Hepatocyte (in vitro differentiated cells): ENCODE measurements around the gene CCDC182. TPM values are rescaled to one million over a fixed set of nuclear protein-coding genes. Genes with fewer than 3 reads are reported as not detected.

Experiments used
- DNase-seq: peaks from one replicate; pipeline ENCODE4 v3.0.0-alpha.2; 2016; ENCODE audit warnings: low spot score
- H2AFZ ChIP-seq: fragments of 200-600 bp; sonication (generic); 2 replicates; pipeline ENCODE4 v1.6.0; 2016; ENCODE audit warnings: antibody characterized with exemption, mild to moderate bottlenecking
- H3K27ac ChIP-seq: fragments of 200-600 bp; sonication (generic); 2 replicates; pipeline ENCODE4 v1.5.1; 2016; ENCODE audit warnings: mild to moderate bottlenecking
- H3K27me3 ChIP-seq: fragments of 200-600 bp; sonication (generic); 2 replicates; pipeline ENCODE4 v1.6.1; 2016
- H3K36me3 ChIP-seq: fragments of 200-600 bp; sonication (generic); replicated peaks from 2 replicates; pipeline ENCODE4 v1.5.1; 2016; ENCODE audit warnings: low read depth; ENCODE audit not compliant: insufficient read depth
- H3K4me1 ChIP-seq: fragments of 200-600 bp; sonication (generic); 2 replicates; pipeline ENCODE4 v1.5.1; 2016; ENCODE audit warnings: mild to moderate bottlenecking, moderate library complexity; ENCODE audit not compliant: insufficient read depth
- H3K4me2 ChIP-seq: fragments of 200-600 bp; sonication (generic); 2 replicates; pipeline ENCODE4 v1.6.0; 2016
- H3K4me3 ChIP-seq: fragments of 200-600 bp; sonication (generic); 2 replicates; pipeline ENCODE4 v1.5.1; 2016; ENCODE audit warnings: mild to moderate bottlenecking
- H3K79me2 ChIP-seq: fragments of 200-600 bp; sonication (generic); 2 replicates; pipeline ENCODE4 v1.6.0; 2017; ENCODE audit warnings: mild to moderate bottlenecking
- H3K9me2 ChIP-seq: fragments of 200-600 bp; sonication (generic); replicated peaks from 2 replicates; pipeline ENCODE4 v1.6.0; 2017; ENCODE audit warnings: mild to moderate bottlenecking; ENCODE audit not compliant: insufficient read depth
- H3K9me3 ChIP-seq: fragments of 200-600 bp; sonication (generic); 2 replicates; pipeline ENCODE4 v1.5.1; 2016; ENCODE audit warnings: low read depth, mild to moderate bottlenecking
- H4K20me1 ChIP-seq: fragments of 200-600 bp; sonication (generic); 2 replicates; pipeline ENCODE4 v1.6.0; 2016; ENCODE audit warnings: mild to moderate bottlenecking; ENCODE audit not compliant: insufficient read depth, poor library complexity, severe bottlenecking
- EZH2 ChIP-seq: fragments of 200-600 bp; sonication (generic); IDR thresholded peaks from 2 replicates; pipeline ENCODE4 v1.6.1; 2016; ENCODE audit warnings: antibody characterized with exemption, mild to moderate bottlenecking, borderline replicate concordance
- EZH2phosphoT487 ChIP-seq: fragments of 200-600 bp; sonication (generic); IDR thresholded peaks from one replicate; pipeline ENCODE4 v1.6.1; 2018; ENCODE audit warnings: antibody characterized with exemption, mild to moderate bottlenecking, low read depth, moderate library complexity; ENCODE audit not compliant: unreplicated experiment, severe bottlenecking
- WGBS: methylation state at CpG from one replicate; pipeline ENCODE4 v1.1.6; 2016; ENCODE audit warnings: low lambda C conversion rate; ENCODE audit errors: missing lambda C conversion rate; 5-methylcytosine and 5-hydroxymethylcytosine counted together
- polyA plus RNA-seq: library from polyadenylated mRNA; unstranded; fragments of >200 nt; fragmentation: Nextera tagmentation; extraction: Ambion mirVana; gene quantifications from 2 replicates; pipeline ENCODE4 v1.2.1, GENCODE V29; 2016
- total RNA-seq: library from RNA; depleted of rRNA; stranded (reverse); fragments of >200 nt; gene quantifications from 2 replicates; pipeline ENCODE4 v1.2.3, GENCODE V29; 2014
- TF ChIP-seq, protein P1 (sequence below): fragments of 200-600 bp; sonication (generic); IDR thresholded peaks from 2 replicates; pipeline ENCODE4 v1.5.1; 2016; ENCODE audit warnings: antibody characterized with exemption, mild to moderate bottlenecking; ENCODE audit not compliant: poor library complexity

CCDC182 gene
- total and polyA plus RNA-seq, 2 experiments from 2014 or later, result not detected

- TF ChIP-seq EZH2phosphoT487 (no peak), EZH2 (no peak)
- TF ChIP-seq, protein P1, sequence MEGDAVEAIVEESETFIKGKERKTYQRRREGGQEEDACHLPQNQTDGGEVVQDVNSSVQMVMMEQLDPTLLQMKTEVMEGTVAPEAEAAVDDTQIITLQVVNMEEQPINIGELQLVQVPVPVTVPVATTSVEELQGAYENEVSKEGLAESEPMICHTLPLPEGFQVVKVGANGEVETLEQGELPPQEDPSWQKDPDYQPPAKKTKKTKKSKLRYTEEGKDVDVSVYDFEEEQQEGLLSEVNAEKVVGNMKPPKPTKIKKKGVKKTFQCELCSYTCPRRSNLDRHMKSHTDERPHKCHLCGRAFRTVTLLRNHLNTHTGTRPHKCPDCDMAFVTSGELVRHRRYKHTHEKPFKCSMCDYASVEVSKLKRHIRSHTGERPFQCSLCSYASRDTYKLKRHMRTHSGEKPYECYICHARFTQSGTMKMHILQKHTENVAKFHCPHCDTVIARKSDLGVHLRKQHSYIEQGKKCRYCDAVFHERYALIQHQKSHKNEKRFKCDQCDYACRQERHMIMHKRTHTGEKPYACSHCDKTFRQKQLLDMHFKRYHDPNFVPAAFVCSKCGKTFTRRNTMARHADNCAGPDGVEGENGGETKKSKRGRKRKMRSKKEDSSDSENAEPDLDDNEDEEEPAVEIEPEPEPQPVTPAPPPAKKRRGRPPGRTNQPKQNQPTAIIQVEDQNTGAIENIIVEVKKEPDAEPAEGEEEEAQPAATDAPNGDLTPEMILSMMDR, result no peak
- no peaks in the 10 kb centered on the region for H3K36me3 ChIP-seq
- H4K20me1 ChIP-seq, result no peaks in the 10 kb centered on the region
- no peak overlapping the region for H2AFZ ChIP-seq
- peaks cover 7% of the 10 kb centered on the region for H3K27me3 ChIP-seq
- WGBS, result 93% methylated on average over 3 of the region's 3 CpGs
- no peak overlapping the region for H3K27ac ChIP-seq
- no peak overlapping the region for H3K4me2 ChIP-seq
- no peaks in the 10 kb centered on the region for H3K9me3 ChIP-seq
- H3K4me3 ChIP-seq, result no peak overlapping the region
- H3K4me1 ChIP-seq, result no peaks in the 10 kb centered on the region
- no peak for DNase-seq
- no peaks in the 10 kb centered on the region for H3K9me2 ChIP-seq
- no peaks in the 10 kb centered on the region for H3K79me2 ChIP-seq
These were observed 13.0 kb downstream of the CCDC182 start for GRCh38 chr17:57732062-57732461.

DNA sequence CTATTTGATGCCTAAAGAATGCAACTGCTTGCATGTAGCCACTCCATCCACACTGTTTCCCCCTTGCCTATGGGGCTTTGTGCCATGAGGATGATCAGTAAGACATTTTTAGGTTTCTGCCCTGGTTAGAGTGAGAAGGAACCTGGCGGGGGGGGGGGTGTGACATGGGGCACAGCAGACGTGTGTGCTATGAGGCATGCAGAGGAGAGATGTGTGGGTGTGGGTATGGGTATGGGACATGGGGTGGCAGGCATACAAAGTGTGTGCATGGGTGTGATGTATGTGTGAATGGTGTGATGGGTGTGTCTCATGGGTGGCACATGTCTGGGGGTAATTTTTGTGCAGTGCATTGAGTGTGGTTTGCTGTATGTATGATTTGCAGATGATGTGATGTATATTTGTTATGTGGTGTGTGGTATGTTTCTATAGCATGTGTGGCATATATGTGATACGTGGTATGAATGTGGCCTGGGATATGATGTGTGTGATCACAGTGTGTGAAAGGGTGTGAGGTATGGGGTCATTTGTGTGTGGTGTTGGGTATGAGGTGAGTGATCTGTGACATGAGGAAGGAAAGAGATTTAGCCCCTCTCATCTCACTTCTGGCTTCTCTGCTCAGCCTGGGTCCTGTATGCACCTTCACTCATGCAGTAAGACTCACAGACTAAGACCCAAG is 14.9 kb downstream of the CCDC182 start:
- H3K4me3 ChIP-seq, result no peak overlapping the region
- 83% methylated on average over 3 of the region's 3 CpGs for WGBS
- H3K36me3 ChIP-seq, result no peaks in the 10 kb centered on the region
- H3K27ac ChIP-seq, result no peak overlapping the region
- DNase-seq, result no peak
- H3K9me2 ChIP-seq, result no peaks in the 10 kb centered on the region
- no peaks in the 10 kb centered on the region for H4K20me1 ChIP-seq
- H2AFZ ChIP-seq, result no peak overlapping the region
- TF ChIP-seq EZH2, result no peak
- TF ChIP-seq, protein P1, result no peak
- TF ChIP-seq EZH2phosphoT487, result no peak
- H3K4me2 ChIP-seq, result no peak overlapping the region
- no peaks in the 10 kb centered on the region for H3K9me3 ChIP-seq
- no peaks in the 10 kb centered on the region for H3K79me2 ChIP-seq
- H3K4me1 ChIP-seq, result no peaks in the 10 kb centered on the region
- peaks cover 7% of the 10 kb centered on the region for H3K27me3 ChIP-seq

- no peaks in the 10 kb centered on the region for H3K36me3 ChIP-seq
- H3K4me2 ChIP-seq, result no peak overlapping the region
- TF ChIP-seq EZH2phosphoT487, result no peak
- TF ChIP-seq, protein P1, result no peak
- TF ChIP-seq EZH2, result no peak
- H3K79me2 ChIP-seq, result no peaks in the 10 kb centered on the region
- H3K27ac ChIP-seq, result no peak overlapping the region
- H3K9me2 ChIP-seq, result no peaks in the 10 kb centered on the region
- H3K27me3 ChIP-seq, result peaks cover 3% of the 10 kb centered on the region
- no peak for DNase-seq
- no peak overlapping the region for H3K4me3 ChIP-seq
- H2AFZ ChIP-seq, result no peak overlapping the region
- H4K20me1 ChIP-seq, result no peaks in the 10 kb centered on the region
- WGBS, result 77% methylated on average over 8 of the region's 8 CpGs
- no peaks in the 10 kb centered on the region for H3K9me3 ChIP-seq
- H3K4me1 ChIP-seq, result no peaks in the 10 kb centered on the region
These were observed 17.4 kb downstream of the CCDC182 start for GRCh38 chr17:57727630-57728175.
